Esophagus mucosa (tissue), 1 donor: ENCODE results near the gene SYP. TPM values are rescaled to one million over a fixed set of nuclear protein-coding genes. Genes with fewer than 3 reads are reported as not detected.
"Not testable (repeated sequence)": the region's sequence is repeated elsewhere in the genome, so short reads cannot be mapped to it uniquely, and the experiment has no call there.

Experiments used
- ATAC-seq: fragments of 200-7000 bp; cut with Tn5 transposase; one replicate; pipeline ENCODE4 v1.9.1; 2020
- total RNA-seq: library from RNA; stranded (reverse); gene quantifications from one replicate; pipeline ENCODE4 v1.2.4, GENCODE V29; 2023
- donor health status: DM: yes; HTN: yes; CAD: no.

Gene SYP
- total RNA-seq, 1 donor from 2014 or later, result 0.36 TPM

DNA sequence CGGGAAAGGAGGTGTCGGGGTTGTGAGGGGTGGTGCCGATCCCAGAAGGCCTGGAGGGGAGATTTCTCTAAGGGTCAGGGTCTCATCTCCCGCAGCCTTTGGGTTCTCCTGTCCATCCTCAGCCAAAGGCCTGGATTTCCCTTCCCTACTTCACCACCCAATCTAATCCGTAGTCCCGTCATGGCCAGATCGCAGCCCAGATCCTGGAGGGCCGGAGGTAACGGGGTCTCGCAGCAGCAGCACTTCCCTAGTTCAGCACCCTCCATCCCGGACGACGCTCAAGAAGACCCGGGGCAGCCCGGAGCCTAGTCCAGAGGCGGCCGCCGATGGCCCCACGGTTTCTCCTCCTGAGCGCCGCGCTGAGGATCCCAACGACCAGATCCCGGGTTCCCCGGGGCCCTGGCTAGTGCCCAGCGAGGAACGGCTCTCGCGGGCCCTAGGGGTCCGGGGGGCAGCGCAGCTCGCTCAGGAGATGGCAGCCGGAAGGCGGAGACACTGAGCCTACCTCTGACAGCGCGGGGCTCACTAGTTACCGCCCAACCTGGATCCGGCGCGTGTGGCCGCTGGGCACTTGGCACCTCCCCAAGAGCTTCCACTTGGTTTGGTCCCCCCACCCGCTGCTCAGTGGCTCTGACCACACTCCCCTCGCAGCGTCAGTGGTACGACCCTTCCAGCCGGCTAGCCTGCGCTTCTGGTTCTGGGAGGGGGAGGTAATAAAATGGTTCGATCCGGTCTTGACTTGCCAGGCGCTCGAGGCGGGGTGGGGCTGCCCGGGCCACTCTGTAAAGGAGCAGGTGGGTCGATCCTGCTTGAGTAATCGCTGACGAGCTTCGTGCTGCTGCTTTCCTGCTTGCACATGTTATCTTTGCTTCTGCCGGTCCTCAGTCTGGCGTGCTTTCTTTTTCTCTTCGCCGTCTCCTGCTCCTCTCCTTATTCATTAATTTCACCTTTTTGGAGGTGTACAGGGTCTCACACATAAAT is 33.8 kb downstream of the SYP start:
- peak; percentile 83 for ATAC-seq

- no peak for ATAC-seq
Observed at GRCh38 chrX:49164589-49165360, 35.2 kb downstream of the SYP start.

DNA sequence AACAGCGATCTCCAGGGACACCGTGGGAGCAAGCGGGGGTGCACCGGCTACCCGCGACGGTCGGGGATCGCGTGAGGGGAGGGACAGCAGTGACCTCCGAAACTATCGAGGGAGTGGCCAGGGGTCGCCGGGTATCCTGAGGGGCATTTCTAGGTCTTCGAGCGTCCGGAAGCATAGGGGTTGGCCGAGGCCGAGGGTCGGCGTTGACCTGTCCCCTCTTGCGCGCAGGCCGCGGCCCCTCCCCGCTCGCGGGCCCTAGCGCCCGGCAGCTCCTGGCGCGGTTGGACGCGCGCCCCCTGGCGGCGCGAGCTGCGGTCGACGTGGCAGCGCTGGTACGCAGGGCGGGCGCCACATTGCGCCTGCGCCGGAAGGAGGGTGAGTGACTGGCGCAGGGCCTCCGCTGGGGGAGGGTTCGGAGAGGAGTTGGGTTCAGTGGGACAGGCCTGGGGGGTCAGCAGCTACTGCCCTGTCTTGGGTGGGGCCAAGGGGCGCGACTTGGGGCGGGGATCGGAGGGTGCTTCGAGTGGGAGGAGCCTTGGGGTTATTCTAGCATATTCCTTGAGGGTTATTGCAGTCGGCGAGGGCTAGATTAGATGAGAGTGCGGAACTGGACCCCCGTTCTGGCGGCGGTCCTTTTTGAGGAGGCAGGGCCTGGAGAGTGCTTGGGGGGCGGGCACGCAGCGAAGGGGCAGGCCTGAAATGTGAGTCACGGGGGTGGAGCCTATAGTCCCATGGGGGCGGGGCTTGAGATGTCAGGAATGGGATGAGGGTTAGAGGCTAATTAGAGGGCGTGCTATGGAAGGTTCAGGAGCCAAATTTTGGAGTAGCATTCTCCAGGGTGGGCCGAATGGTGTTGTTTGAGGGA is 36.2 kb downstream of the SYP start:
- ATAC-seq, result peak; percentile 73

DNA sequence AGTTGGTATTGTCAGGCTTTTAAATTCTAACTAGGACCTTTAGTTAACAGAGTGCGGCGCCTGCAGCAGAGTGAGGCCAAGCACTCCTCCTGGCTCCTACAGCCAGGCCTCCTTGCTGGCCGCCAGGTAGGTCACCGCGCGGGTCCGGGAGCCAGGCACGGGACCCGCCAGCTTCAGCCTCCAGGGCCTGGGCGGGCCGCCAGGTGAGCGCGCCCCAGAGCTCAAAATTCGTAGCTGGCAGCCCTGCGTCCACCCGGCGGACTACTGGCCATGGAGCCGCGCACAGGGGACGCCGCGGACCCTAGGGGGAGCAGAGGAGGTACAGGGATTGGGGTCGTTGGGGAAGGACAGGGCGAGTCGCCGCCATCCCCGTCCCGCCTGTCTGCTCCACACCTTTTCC is 37.4 kb downstream of the SYP start, which contains the start of gene MAGIX:
Gene MAGIX (plus strand): TSS at position 139 of the 400 bp plus-strand sequence. CDS start 132 bp downstream, at position 271.
- ATAC-seq, result no peak

GRCh38 chrX:49161632-49162031 is 38.4 kb downstream of the SYP start:
- no peak for ATAC-seq

GRCh38 chrX:49160908-49161307 is 39.1 kb downstream of the SYP start:
- ATAC-seq, result no peak

DNA sequence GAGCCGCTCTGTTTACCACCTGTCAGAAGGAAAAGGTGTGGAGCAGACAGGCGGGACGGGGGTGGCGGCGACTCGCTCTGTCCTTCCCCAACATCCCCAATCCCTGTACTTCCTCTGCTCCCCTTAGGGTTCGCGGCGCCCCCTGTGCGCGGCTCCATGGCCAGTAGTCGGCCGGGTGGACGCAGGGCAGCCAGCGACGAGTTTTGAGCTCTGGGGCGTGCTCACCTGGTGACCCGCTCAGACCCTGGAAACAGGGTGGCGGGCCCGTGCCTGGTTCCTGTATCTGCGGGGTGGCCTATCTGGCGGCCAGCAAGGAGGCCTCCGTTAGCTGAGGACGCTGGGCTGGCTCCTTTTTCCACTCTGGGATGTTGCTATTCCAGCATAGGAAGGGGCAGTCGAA is 42.8 kb downstream of the SYP start:
- no peak for ATAC-seq

GRCh38 chrX:49155900-49156837 is 43.8 kb downstream of the SYP start:
- peak; percentile 95 for ATAC-seq

- ATAC-seq, result peak; percentile 46
Observed at GRCh38 chrX:49155243-49155899, 44.6 kb downstream of the SYP start.

- ATAC-seq, result no peak
Observed at GRCh38 chrX:49153467-49153866, 46.5 kb downstream of the SYP start.

DNA sequence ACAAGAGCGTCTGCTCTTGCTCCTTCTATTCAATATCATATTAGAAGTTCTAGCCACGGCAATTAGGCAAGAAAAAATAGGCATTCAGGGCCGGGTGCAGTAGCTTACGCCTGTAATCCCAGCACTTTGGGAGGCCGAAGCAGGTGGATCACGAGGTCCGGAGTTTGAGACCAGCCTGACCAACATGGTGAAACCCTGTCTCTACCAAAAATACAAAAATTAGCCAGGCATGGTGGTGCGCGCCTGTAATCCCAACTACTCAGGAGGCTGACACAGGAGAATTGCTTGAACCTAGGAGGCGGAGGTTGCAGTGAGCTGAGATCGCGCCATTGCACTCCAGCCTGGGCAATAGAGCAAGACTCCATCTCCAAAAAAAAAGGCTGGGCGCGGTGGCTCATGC is 50.7 kb downstream of the SYP start:
- ATAC-seq, result not testable (repeated sequence)

GRCh38 chrX:49148390-49149100 is 51.4 kb downstream of the SYP start:
- ATAC-seq, result not testable (repeated sequence)

GRCh38 chrX:49147936-49148335 is 52.1 kb downstream of the SYP start:
- ATAC-seq, result no peak

GRCh38 chrX:49147282-49147681 is 52.7 kb downstream of the SYP start:
- ATAC-seq, result no peak

DNA sequence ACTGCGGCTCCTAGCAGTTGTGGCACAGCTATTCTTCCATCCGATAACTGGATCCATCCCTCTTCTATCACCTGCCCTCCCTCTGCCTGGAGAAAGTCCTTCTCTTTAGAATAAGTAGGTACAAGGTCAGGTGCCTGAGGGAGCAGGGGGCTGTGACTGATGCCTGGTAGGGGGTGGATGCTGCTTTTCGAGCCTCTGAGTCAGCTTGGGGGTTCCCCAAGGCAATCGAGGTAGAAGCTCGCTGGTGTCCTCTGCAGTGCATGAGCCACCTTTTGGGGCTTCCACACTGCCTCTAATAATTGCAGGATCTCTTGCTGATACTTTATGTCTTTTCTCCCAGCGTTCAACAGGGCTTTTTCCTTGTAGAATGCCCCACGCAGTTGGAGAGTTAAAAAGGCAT is 56.8 kb downstream of the SYP start:
- not testable (repeated sequence) for ATAC-seq

DNA sequence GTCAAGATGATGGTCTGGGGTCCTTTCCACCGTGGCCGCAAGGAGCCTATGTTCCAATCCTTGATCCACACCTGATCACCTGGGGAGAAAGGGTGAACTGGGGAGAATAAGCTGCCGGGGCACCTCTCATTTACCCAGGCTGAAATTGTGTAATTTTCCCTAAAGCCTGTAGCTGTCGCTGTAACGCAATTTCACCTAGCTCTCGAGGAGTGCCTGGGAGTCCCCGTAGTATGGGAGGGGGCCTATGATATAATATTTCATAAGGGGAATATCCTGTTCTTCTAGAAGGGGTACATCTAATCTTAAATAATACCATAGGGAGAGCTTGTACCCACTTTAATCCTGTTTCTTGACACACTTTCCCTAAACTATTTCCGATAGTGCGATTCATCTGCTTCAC is 57.7 kb downstream of the SYP start:
- not testable (repeated sequence) for ATAC-seq

GRCh38 chrX:49139713-49140112 is 60.3 kb downstream of the SYP start:
- ATAC-seq, result no peak
